ENCODE data around the gene SMAP2. TPM values are rescaled to one million over a fixed set of nuclear protein-coding genes. Genes with fewer than 3 reads are reported as not detected.

SMAP2 gene
- total RNA-seq, 1 experiment from 2014 or later: 8.2 TPM

GRCh38 chr1:40362199-40362598, 11.3 kb upstream of the SMAP2 start:
- no peak overlapping the region for H3K14ac ChIP-seq (ENCODE audit: insufficient read depth, low read length)
- no peak overlapping the region for H3K27ac Mint-ChIP-seq
- H2BK120ac ChIP-seq (ENCODE audit: low read depth, low read length, poor library complexity, severe bottlenecking): no peak overlapping the region
- no peaks in the 10 kb centered on the region for H4K20me1 ChIP-seq (ENCODE audit: control insufficient read depth, insufficient read depth, insufficient read length)
- no peaks in the 10 kb centered on the region for H3K79me2 ChIP-seq (ENCODE audit: insufficient read depth, low read length)
- no peaks in the 10 kb centered on the region for H3K9me3 ChIP-seq (ENCODE audit: control insufficient read depth, low read depth, low read length)
- peaks cover 19 to 20% of the 10 kb centered on the region in 2 experiments for H3K9me3 Mint-ChIP-seq
- H4K91ac ChIP-seq (ENCODE audit: insufficient read length, low read depth, low read length): no peak overlapping the region
- H3K4me3 Mint-ChIP-seq: no peak overlapping the region
- no peaks in the 10 kb centered on the region for H3K79me1 ChIP-seq (ENCODE audit: insufficient read depth, low read depth, low read length, poor library complexity, severe bottlenecking)
- H3K4me2 ChIP-seq (ENCODE audit: insufficient read depth, insufficient read length, low read length): no peak overlapping the region
- H2BK20ac ChIP-seq (ENCODE audit: low read depth, low read length, poor library complexity, severe bottlenecking): no peak overlapping the region
- no peak overlapping the region for H3K18ac ChIP-seq (ENCODE audit: insufficient read length, low read depth, low read length)
- H3K4me1 ChIP-seq (ENCODE audit: insufficient read depth, low read length): no peaks in the 10 kb centered on the region
- H2AK5ac ChIP-seq (ENCODE audit: insufficient read length, low read length): no peak overlapping the region
- no peak overlapping the region for H2BK5ac ChIP-seq (ENCODE audit: insufficient read length, low read length)
- DNase-seq: no peak
- TF ChIP-seq CTCF (conservative IDR thresholded peaks at IDR 0.05): no peak
- no peak overlapping the region for H4K8ac ChIP-seq (replicated peaks; ENCODE audit: insufficient read length, low read depth, low read length)
- no peak overlapping the region for H3K27ac ChIP-seq (ENCODE audit: insufficient read length, low read depth, low read length)
- no peak overlapping the region for H3K56ac ChIP-seq (ENCODE audit: insufficient read length, low read depth, low read length)
- no peaks in the 10 kb centered on the region for H3K36me3 Mint-ChIP-seq (ENCODE audit: insufficient read depth in 1 of 3, low read depth in 3 of 3)
- no peak overlapping the region for H2BK12ac ChIP-seq (ENCODE audit: insufficient read length, low read depth, low read length)
- H4K5ac ChIP-seq (ENCODE audit: insufficient read length, low read depth, low read length): no peak overlapping the region
- no CpG with 5 or more reads among the region's 2 CpGs for WGBS (ENCODE audit: extremely low coverage, insufficient read length, low lambda C conversion rate)
- H3K9ac ChIP-seq (ENCODE audit: extremely low read depth, insufficient read length, low read length): no peak overlapping the region
- no peaks in the 10 kb centered on the region for H3K27me3 ChIP-seq (ENCODE audit: insufficient read depth, low read length)
- no peak overlapping the region for H3K4ac ChIP-seq (ENCODE audit: low read depth, low read length)
- no peak overlapping the region for H2BK15ac ChIP-seq (ENCODE audit: low read depth, low read length)
- H3K23ac ChIP-seq (ENCODE audit: insufficient read length, low read depth, low read length): no peak overlapping the region
- peaks cover 5 to 10% of the 10 kb centered on the region in 2 experiments for H3K4me1 Mint-ChIP-seq
- H3K23me2 ChIP-seq (ENCODE audit: insufficient read length, low read depth, low read length, poor library complexity, severe bottlenecking): no peaks in the 10 kb centered on the region
- H2AFZ ChIP-seq (ENCODE audit: low read length): no peak overlapping the region
- H3K27me3 Mint-ChIP-seq (ENCODE audit: low read depth): peaks cover 9% of the 10 kb centered on the region
- H3T11ph ChIP-seq (ENCODE audit: low read length): no peak overlapping the region

Data from H9 (cell line).